ENCODE results near the gene IFNGR2. TPM values are rescaled to one million over a fixed set of nuclear protein-coding genes. Genes with fewer than 3 reads are reported as not detected.

IFNGR2 gene
- total and polyA plus RNA-seq, 4 donors, result 58.6 to 198 (median 71.6) TPM

DNA sequence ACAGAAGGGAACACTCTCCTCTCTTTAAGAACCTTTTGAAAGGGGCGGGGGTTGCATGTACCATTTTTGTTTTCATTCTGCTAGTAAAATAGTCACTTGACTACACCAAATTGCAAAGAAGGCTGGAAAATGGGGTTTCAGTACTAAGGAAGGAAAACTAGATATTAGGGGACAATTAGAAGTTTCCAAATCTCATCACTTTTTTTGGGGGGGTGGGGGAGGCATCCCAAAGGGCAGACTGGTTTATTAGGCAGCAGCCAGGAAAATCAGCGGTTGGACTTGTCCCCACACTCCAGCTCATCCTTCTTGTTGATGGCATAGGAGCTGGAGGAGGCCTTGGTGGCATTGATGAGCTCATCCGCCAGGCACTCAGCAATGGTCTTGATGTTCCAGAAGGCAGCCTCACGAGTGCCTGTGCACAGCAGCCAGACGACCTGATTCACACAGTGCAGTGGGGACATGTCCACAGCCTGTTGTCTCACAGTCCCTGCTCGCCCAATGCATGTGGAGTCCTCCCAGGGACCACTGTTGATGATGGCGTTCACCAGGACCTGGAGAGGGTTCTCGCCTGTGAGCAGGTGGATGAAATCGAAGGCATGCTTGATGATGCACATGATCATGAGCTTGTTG is 78.2 kb downstream of the IFNGR2 start:
- Histone ChIP-seq H3K27me3 (ENCODE audit: control insufficient read depth in 3 of 3, insufficient read depth in 3 of 3, low read length in 2 of 3) (no peaks in the 10 kb centered on the region), H3K27ac (ENCODE audit: low read depth in 1 of 2, low read length in 1 of 2) (no peak overlapping the region), H3K4me1 (ENCODE audit: control insufficient read depth in 5 of 5, insufficient read depth in 5 of 5, low read length in 5 of 5) (peaks cover 0 to 7% (median 3%) of the 10 kb centered on the region in 5 donors), H3K36me3 (ENCODE audit: control insufficient read depth in 4 of 4, insufficient read depth in 4 of 4, low read length in 4 of 4) (no peaks in the 10 kb centered on the region), H3K9me3 (ENCODE audit: control insufficient read depth in 4 of 4, insufficient read depth in 3 of 4, low read length in 3 of 4) (no peaks in the 10 kb centered on the region), H3K4me3 (no peak overlapping the region), H3K9ac (ENCODE audit: insufficient read depth in 1 of 2, low read length in 2 of 2) (no peak overlapping the region)
- DNase-seq (no peak), ATAC-seq (ENCODE audit: insufficient read depth, low FRiP score) (no peak)
- TF ChIP-seq CTCF (IDR thresholded peaks at IDR 0.05; ENCODE audit: control extremely low read depth, extremely low read depth), result no peak
- 91 to 92% methylated on average over 9 of the region's 9 CpGs for WGBS, 2 donors

Other genes with a start within 250 kb of the IFNGR2 start
- gene IFNAR2, start 173.5 kb upstream of the IFNGR2 start, total RNA-seq, result 10 to 100 TPM; 22.6 to 38.4 TPM
- 10 to 100 TPM; 21.4 to 32.4 TPM for gene IFNAR2, start 173.5 kb upstream of the IFNGR2 start, polyA plus RNA-seq
- 10 to 100 TPM; 38.8 to 47.1 TPM for gene IL10RB, start 137.0 kb upstream of the IFNGR2 start, total RNA-seq
- 10 to 100 TPM; 26.7 to 89.1 TPM for gene IL10RB, start 137.0 kb upstream of the IFNGR2 start, polyA plus RNA-seq
- 10 to 100 TPM; 48.1 to 58.7 TPM for gene IFNAR1, start 78.4 kb upstream of the IFNGR2 start, total RNA-seq
- 10 to 100 TPM; 14.3 to 54.8 TPM for gene IFNAR1, start 78.4 kb upstream of the IFNGR2 start, polyA plus RNA-seq
- 10 to 100 TPM; 51.4 to 73.6 TPM for gene TMEM50B, start 76.6 kb downstream of the IFNGR2 start, total RNA-seq
- gene TMEM50B, start 76.6 kb downstream of the IFNGR2 start, polyA plus RNA-seq, result 10 to 100 TPM; 35.4 to 45.3 TPM
- gene DNAJC28, start 88.3 kb downstream of the IFNGR2 start, total RNA-seq, result 1 to 10 TPM; 1.3 TPM
- 1 to 10 TPM in 1 of 2 donors, under 1 TPM in 1; 0.74 to 1.6 TPM for gene DNAJC28, start 88.3 kb downstream of the IFNGR2 start, polyA plus RNA-seq
- gene GART, start 138.7 kb downstream of the IFNGR2 start, total RNA-seq, result 10 to 100 TPM; 57.2 to 58.7 TPM
- gene GART, start 138.7 kb downstream of the IFNGR2 start, polyA plus RNA-seq, result 10 to 100 TPM; 15.3 to 36.6 TPM
- 100 to 1,000 TPM; 251 to 393 TPM for gene SON, start 139.6 kb downstream of the IFNGR2 start, total RNA-seq
- 100 to 1,000 TPM; 100 to 133 TPM for gene SON, start 139.6 kb downstream of the IFNGR2 start, polyA plus RNA-seq
- gene DONSON, start 185.3 kb downstream of the IFNGR2 start, total RNA-seq, result 10 to 100 TPM in 1 of 2 donors, 1 to 10 TPM in 1; 6.0 to 10.0 TPM
- gene DONSON, start 185.3 kb downstream of the IFNGR2 start, polyA plus RNA-seq, result 10 to 100 TPM in 1 of 2 donors, 1 to 10 TPM in 1; 5.3 to 11.6 TPM
- gene CRYZL1, start 238.3 kb downstream of the IFNGR2 start, total RNA-seq, result 10 to 100 TPM; 31.6 to 64.2 TPM
- 10 to 100 TPM; 16.4 to 28.9 TPM for gene CRYZL1, start 238.3 kb downstream of the IFNGR2 start, polyA plus RNA-seq
- 10 to 100 TPM; 27.6 to 46.0 TPM for gene ITSN1, start 239.1 kb downstream of the IFNGR2 start, total RNA-seq
- 10 to 100 TPM; 11.2 to 12.0 TPM for gene ITSN1, start 239.1 kb downstream of the IFNGR2 start, polyA plus RNA-seq

Measured in lung (tissue), 12 donors.